BLaER1 (cell line): ENCODE results near the gene DPP6.

Experiments
- H3K27ac ChIP-seq: shearing (Covaris generic); formaldehyde crosslinking; 2 replicates; pipeline ENCODE4 v1.8.1; 2022
- H3K27me3 ChIP-seq: shearing (Covaris generic); formaldehyde crosslinking; 2 replicates; pipeline ENCODE4 v1.8.1; 2022
- H3K36me3 ChIP-seq: shearing (Covaris generic); formaldehyde crosslinking; 2 replicates; pipeline ENCODE4 v1.8.1; 2022
- H3K4me1 ChIP-seq: shearing (Covaris generic); formaldehyde crosslinking; 2 replicates; pipeline ENCODE4 v1.8.1; 2022
- H3K4me2 ChIP-seq: shearing (Covaris generic); formaldehyde crosslinking; 2 replicates; pipeline ENCODE4 v1.8.1; 2022
- H3K4me3 ChIP-seq: shearing (Covaris generic); formaldehyde crosslinking; 2 replicates; pipeline ENCODE4 v1.8.1; 2022
- H3K9ac ChIP-seq: shearing (Covaris generic); formaldehyde crosslinking; 2 replicates; pipeline ENCODE4 v1.8.1; 2022
- H3K9me3 ChIP-seq: shearing (Covaris generic); formaldehyde crosslinking; 2 replicates; pipeline ENCODE4 v1.8.1; 2022
- H4K20me1 ChIP-seq: shearing (Covaris generic); formaldehyde crosslinking; 2 replicates; pipeline ENCODE4 v1.8.1; 2022
- Cebpa-rat ChIP-seq: shearing (Covaris generic); IDR thresholded peaks from 2 replicates; pipeline ENCODE4 v1.8.1; 2022

DPP6 gene

DNA sequence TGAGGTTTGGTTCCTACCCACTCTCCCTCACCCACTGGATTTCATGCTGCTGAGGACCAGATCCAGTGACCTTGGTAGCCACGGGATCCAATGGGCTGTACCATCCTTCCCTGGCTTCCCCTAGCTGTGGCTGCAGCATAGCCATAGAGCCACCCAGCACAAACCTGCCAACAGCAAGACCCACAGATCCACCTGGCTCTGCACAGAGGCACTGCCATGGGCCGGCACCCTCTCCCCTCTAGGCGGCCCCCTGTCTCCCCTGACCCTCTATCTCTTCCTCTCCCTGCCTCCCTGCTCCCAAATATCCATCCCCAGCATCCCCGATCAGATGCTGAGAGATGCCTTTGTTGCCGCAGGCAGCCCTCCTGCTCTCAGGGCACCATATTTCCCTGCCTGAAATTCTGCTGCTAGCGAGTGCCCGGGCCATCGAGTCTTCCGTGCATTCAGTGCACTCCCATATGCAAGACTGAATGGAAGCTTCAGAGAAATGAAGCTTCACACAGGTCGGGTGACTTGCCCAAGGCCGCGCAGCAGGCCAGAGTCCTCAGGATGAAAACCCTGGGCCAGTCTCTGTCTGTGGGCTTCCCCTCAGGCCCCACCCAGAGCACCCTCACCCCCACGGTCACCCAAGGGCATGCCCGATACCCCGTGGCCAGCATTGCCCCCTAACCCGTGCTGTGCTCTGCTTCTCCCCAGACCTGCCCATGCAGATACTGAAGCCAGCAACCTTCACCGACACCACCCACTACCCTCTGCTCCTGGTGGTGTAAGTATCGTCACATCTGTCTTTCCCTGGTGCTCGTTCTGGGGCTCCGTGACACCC lies 819.9 kb downstream of the DPP6 start:
- H3K27me3 ChIP-seq, result no peaks in the 10 kb centered on the region
- TF ChIP-seq Cebpa-rat, result no peak
- H3K27ac ChIP-seq, result no peak overlapping the region
- peaks cover 3% of the 10 kb centered on the region; the same call in 1 of the 2 replicates for H3K4me1 ChIP-seq
- H3K36me3 ChIP-seq, result no peaks in the 10 kb centered on the region
- H3K4me3 ChIP-seq, result no peak overlapping the region
- no peak overlapping the region for H3K4me2 ChIP-seq
- H3K9ac ChIP-seq, result no peak overlapping the region
- no peaks in the 10 kb centered on the region for H3K9me3 ChIP-seq
- no peaks in the 10 kb centered on the region for H4K20me1 ChIP-seq

DNA sequence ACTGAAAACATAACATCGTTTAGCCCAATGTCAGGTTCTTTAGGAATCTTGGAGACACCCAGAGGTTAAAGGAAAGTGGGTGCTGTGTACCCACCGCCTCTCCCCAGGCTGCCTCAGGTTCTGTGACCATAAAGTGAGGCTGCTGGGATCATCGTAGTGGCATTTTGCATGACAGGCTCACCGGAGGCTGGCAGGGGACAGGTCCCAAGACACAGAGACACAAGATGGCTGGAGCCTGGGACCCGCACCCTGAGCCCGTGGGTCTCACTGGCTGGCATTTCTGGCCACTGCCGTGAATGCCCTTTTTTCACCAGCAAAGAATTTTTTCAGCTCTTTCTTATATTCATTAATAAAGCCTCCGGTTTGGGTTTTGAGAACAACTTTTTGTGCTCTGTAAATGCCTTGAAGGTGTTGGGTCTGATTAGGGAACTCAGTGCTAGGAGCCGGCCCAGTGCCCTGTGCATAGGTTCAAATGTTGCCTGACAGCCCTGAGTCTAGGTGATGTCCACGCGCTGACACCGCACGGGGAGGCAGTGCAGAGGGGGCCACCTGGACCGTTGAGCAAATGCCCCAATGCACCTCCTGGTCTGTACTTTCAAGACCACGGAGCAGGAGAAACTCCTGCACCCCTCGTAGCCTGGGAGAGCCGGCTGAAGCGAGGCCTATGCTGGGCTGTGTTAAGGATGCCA lies 820.8 kb downstream of the DPP6 start:
- H3K27ac ChIP-seq, result no peak overlapping the region
- H3K27me3 ChIP-seq, result no peaks in the 10 kb centered on the region
- no peak overlapping the region for H3K4me2 ChIP-seq
- no peaks in the 10 kb centered on the region for H3K4me1 ChIP-seq
- H4K20me1 ChIP-seq, result no peaks in the 10 kb centered on the region
- no peaks in the 10 kb centered on the region for H3K9me3 ChIP-seq
- no peaks in the 10 kb centered on the region for H3K36me3 ChIP-seq
- H3K4me3 ChIP-seq, result no peak overlapping the region
- no peak overlapping the region for H3K9ac ChIP-seq
- no peak for TF ChIP-seq Cebpa-rat

DNA sequence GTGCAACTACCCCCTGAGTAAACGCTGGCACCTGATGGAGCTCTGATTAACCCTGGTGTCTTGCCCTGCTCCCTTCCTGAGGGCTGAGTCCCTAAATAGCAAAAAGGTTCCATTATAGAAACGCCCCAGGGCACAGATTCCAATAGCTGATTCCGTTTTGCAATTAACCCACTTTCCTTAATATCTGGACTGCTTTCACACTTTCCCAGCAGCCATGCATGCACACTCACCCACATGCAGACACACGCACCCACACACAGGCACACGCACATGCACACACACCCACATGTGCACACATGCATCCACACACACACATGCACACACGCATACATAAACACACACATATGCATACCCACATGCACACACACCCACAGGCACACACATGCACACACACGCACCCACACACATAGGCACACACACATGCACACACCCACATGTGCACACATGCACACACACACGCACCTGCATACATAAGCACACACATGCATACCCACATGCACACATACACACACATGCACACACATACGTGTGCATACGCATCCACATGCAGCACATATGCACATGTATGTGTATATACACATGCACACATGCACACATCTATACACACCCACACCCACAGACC lies 821.4 kb downstream of the DPP6 start:
- H3K27me3 ChIP-seq, result no peaks in the 10 kb centered on the region
- no peak for TF ChIP-seq Cebpa-rat

DNA sequence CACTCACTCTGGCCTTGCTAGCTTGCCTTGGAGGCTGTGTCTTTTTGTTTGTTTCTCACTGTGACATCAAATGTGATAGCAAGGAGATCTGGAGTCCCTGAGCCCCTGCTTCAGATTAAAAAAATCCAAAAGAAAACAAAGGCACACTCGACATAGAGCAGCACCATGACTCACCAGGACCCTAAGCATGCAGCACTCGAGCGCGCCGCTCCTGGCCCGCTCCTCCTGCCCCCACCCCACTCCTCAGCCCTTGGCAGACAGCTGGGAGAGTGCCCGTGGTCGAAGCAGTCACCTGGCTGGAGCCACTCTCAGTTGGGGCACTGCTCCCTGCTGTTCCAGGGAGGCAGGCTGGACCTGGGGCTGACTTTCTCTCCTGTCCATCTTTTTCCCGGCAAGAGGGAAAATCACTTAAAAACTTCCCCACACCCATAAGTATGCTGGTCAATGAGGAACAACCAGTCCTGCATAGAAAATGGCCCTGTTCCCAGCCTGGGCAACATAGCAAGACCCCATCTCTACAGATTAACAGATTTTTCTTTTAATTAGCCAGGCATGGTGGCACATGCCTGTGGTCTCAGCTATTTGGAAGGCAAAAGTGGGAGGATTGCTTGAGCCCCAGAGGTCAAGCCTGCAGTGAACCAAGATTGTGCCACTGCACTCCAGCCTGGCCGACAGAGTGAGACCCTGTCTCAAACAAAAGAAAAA lies 822.4 kb downstream of the DPP6 start:
- Histone ChIP-seq H3K4me1 (no peaks in the 10 kb centered on the region), H3K27ac (no peak overlapping the region), H3K36me3 (no peaks in the 10 kb centered on the region), H3K4me2 (no peak overlapping the region), H3K4me3 (no peak overlapping the region), H4K20me1 (no peaks in the 10 kb centered on the region), H3K27me3 (no peaks in the 10 kb centered on the region), H3K9ac (no peak overlapping the region), H3K9me3 (no peaks in the 10 kb centered on the region)
- TF ChIP-seq Cebpa-rat, result no peak

More for the DNA sequence above, 821.4 kb downstream of the DPP6 start:
- H3K27ac ChIP-seq, result no peak overlapping the region
- H3K9me3 ChIP-seq, result no peaks in the 10 kb centered on the region
- no peak overlapping the region for H3K9ac ChIP-seq
- H4K20me1 ChIP-seq, result no peaks in the 10 kb centered on the region
- H3K4me1 ChIP-seq, result no peaks in the 10 kb centered on the region
- no peaks in the 10 kb centered on the region for H3K36me3 ChIP-seq
- H3K4me3 ChIP-seq, result no peak overlapping the region
- H3K4me2 ChIP-seq, result no peak overlapping the region

DNA sequence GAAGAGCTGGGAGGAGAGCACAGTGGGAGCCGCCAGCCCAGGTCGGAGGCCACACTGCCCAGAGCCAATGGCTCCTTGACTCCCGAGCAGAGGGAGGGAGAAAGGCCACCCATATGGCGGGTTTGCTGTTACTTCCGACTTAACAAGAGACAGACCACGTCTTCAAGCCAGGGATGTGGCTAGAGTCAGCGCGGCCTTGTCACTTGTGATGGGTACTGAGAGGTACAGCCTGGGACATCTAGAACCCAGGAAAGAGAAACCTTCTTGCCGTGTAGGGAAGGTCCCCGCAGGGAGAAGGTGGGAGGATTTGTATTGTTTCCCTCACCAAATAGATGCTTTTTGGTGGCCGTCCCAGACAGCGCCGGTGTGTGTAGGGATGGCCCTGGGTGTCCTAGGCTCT lies 823.1 kb downstream of the DPP6 start:
- Histone ChIP-seq H3K4me2 (no peak overlapping the region), H3K9me3 (no peaks in the 10 kb centered on the region), H3K27ac (no peak overlapping the region), H3K4me1 (no peaks in the 10 kb centered on the region), H3K27me3 (no peaks in the 10 kb centered on the region), H3K9ac (no peak overlapping the region), H3K4me3 (no peak overlapping the region), H4K20me1 (no peaks in the 10 kb centered on the region), H3K36me3 (no peaks in the 10 kb centered on the region)
- no peak for TF ChIP-seq Cebpa-rat

DNA sequence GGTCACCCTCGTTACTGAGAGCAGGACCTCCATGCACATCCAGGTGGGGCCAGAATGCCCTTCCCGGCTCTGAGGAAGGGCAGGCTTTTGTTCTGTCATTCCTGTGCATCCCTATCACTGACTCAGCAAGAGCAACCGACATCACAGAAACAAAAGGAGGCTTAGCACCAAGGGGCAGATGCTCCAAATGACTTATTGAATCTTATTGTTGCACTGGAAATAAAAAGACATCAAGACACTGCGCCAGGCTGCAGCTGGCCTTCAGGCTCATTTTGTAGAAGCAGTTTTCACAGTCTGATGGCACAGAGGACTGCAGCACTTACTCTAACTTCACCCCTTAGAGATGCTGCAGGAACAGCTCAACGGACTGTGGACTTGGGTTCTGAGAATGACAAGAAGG lies 824.3 kb downstream of the DPP6 start:
- H3K9ac ChIP-seq, result no peak overlapping the region
- no peaks in the 10 kb centered on the region for H3K27me3 ChIP-seq
- no peak overlapping the region for H3K4me3 ChIP-seq
- H3K4me1 ChIP-seq, result no peaks in the 10 kb centered on the region
- TF ChIP-seq Cebpa-rat, result no peak
- H4K20me1 ChIP-seq, result no peaks in the 10 kb centered on the region
- no peaks in the 10 kb centered on the region for H3K36me3 ChIP-seq
- no peaks in the 10 kb centered on the region for H3K9me3 ChIP-seq
- H3K4me2 ChIP-seq, result no peak overlapping the region
- no peak overlapping the region for H3K27ac ChIP-seq

DNA sequence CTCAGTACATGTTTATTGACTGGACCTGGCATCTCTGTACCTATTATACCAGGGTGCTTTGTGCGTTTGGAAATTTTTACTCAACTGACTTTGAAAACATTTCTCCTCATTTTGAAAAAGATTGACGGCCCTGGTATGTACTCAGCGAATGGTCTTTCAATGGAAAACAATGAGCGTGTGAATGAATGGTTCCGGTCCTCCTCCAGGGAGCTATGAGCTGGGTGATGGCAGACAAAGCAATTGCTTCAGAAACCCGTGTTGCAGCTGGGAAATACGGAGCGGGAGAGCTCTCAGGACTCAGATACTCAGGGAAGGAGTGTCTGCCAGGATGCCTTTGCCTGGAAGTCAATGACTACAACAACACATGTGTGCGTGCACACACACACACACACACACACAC lies 824.8 kb downstream of the DPP6 start:
- no peak for TF ChIP-seq Cebpa-rat
- H3K27me3 ChIP-seq, result no peaks in the 10 kb centered on the region
- no peaks in the 10 kb centered on the region for H4K20me1 ChIP-seq
- no peak overlapping the region for H3K9ac ChIP-seq
- H3K36me3 ChIP-seq, result no peaks in the 10 kb centered on the region
- H3K9me3 ChIP-seq, result no peaks in the 10 kb centered on the region
- H3K27ac ChIP-seq, result no peak overlapping the region
- no peaks in the 10 kb centered on the region for H3K4me1 ChIP-seq
- H3K4me3 ChIP-seq, result no peak overlapping the region
- no peak overlapping the region for H3K4me2 ChIP-seq

DNA sequence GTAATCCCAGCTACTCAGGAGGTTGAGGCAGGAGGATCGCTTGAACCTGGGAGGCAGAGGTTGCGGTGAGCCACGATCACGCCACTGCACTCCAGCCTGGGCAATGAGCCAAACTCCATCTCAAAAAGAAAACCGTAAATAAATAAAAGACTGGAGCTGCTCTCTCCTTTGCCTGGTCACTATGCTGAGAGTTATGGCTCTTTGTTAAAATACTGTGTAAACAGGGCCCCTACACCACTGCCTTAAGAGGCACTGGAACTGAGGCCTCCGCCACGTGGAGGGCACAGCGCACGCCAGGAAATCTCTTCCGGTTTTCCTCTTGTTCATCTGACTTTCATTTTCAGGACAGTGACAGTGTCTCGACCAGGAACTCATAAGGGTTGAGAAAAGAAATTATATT lies 827.4 kb downstream of the DPP6 start:
- no peak overlapping the region for H3K27ac ChIP-seq
- no peak overlapping the region for H3K4me3 ChIP-seq
- H3K9ac ChIP-seq, result no peak overlapping the region
- H4K20me1 ChIP-seq, result no peaks in the 10 kb centered on the region
- no peaks in the 10 kb centered on the region for H3K36me3 ChIP-seq
- H3K9me3 ChIP-seq, result peaks cover 6% of the 10 kb centered on the region; the same call in 1 of the 2 replicates
- no peak for TF ChIP-seq Cebpa-rat
- no peaks in the 10 kb centered on the region for H3K27me3 ChIP-seq
- no peak overlapping the region for H3K4me2 ChIP-seq
- H3K4me1 ChIP-seq, result no peaks in the 10 kb centered on the region

DNA sequence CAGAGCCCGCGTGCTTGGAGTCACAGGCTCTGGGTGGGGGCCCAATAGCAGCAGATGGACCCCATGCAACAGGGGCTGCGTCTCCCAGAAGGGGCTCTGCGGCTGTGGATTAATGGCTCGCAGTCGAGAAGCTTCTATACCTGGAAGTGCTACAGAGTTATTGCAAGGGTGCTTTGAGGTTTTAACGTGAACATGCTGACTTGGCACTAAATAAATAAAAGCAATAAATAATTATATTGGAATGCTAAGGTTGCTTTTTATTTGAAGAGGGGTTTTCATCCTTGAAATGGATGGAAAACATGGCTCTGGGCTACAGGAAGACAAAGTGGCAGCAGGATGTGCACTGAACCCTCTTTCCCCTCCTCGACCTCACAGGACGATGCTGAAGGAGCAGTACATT lies 828.3 kb downstream of the DPP6 start:
- no peak overlapping the region for H3K27ac ChIP-seq
- H3K4me1 ChIP-seq, result no peaks in the 10 kb centered on the region
- no peak overlapping the region for H3K9ac ChIP-seq
- peaks cover 6% of the 10 kb centered on the region; the same call in 1 of the 2 replicates for H3K9me3 ChIP-seq
- no peaks in the 10 kb centered on the region for H3K27me3 ChIP-seq
- H3K4me3 ChIP-seq, result no peak overlapping the region
- no peak overlapping the region for H3K4me2 ChIP-seq
- H4K20me1 ChIP-seq, result no peaks in the 10 kb centered on the region
- H3K36me3 ChIP-seq, result no peaks in the 10 kb centered on the region
- TF ChIP-seq Cebpa-rat, result no peak
